IPS-18a (cell line): ENCODE data around the gene ZFP3.
"Not testable (repeated sequence)": the region's sequence is repeated elsewhere in the genome, so short reads cannot be mapped to it uniquely, and the experiment has no call there.

Experiments
- H3K27ac ChIP-seq: one replicate; pipeline ENCODE4 v1.5.1; 2013; ENCODE audit warnings: low read length
- H3K27me3 ChIP-seq: one replicate; pipeline ENCODE4 v1.6.1; 2013; ENCODE audit warnings: mild to moderate bottlenecking, low read length; ENCODE audit not compliant: control insufficient read depth, insufficient read depth
- H3K36me3 ChIP-seq: one replicate; pipeline ENCODE4 v1.6.1; 2013; ENCODE audit warnings: low read depth, low read length; ENCODE audit not compliant: control insufficient read depth
- H3K4me1 ChIP-seq: one replicate; pipeline ENCODE4 v1.6.1; 2013; ENCODE audit warnings: low read depth, low read length; ENCODE audit not compliant: control insufficient read depth
- H3K4me3 ChIP-seq: one replicate; pipeline ENCODE4 v1.5.1; 2013; ENCODE audit warnings: low read length
- H3K9ac ChIP-seq: one replicate; pipeline ENCODE4 v1.6.1; 2013; ENCODE audit warnings: mild to moderate bottlenecking, low read length, moderate library complexity
- H3K9me3 ChIP-seq: one replicate; pipeline ENCODE4 v1.6.1; 2013; ENCODE audit warnings: low read depth, low read length; ENCODE audit not compliant: control insufficient read depth

The ZFP3 gene

DNA sequence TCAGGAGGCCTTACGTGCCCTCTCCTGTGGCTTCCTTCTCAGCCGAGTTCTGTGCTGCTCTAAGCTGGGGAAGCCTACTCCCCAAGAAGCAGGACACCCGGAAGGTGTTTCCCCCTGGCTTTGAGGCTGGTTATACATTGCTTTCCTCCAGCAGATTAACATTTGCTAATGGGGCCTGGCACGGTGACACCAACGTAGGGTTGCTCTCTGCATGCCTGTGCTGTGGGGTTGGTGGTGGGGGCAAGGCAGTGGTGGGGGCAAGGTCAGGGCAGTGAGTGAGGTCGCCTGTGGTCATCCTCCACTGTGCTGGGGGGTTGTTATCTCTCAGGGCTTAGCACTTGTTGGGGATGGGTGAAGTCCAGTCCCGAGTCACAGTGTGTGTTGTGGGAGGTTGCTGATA lies 41.8 kb downstream of the ZFP3 start:
- Histone ChIP-seq H3K36me3 (no peaks in the 10 kb centered on the region), H3K27ac (no peak overlapping the region), H3K9ac (no peak overlapping the region), H3K4me1 (no peaks in the 10 kb centered on the region), H3K4me3 (no peak overlapping the region), H3K9me3 (no peaks in the 10 kb centered on the region), H3K27me3 (peaks cover 20% of the 10 kb centered on the region)

DNA sequence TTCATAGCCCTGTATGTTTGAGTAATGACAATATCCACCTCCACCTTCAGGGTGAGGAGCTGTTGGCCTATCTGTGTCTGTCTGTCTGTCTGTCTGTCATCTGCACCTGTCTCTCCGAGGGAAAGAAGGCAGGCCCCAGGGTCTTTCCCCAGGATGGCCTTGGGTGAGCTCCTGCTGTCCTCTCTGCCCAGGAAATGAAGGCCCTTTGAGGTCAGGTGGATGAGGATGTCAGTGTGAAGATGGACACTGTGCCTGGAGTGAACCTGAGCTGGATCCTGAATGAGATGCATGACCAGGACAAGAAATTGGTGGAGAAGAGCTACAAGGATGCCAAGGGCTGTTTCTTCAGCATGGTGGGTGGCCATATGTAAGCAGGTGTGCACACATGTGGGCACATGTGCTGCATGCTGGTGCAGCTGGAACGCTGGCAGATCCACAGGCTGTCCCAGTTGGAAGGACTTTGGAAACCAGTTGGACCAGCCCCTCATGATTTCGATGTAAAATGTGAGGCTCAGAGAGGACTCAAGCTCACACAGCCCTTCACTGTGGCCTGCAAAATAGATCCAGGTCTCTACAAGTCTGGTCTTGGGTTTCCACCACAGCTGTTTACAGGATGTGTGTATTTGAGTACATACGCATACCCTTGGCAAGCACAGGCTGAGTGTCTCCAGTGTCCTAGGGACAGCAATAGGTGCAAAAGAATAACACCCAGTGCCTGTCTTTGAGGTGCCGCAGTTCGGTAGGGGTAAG lies 42.3 kb downstream of the ZFP3 start:
- H3K9ac ChIP-seq, H3K4me3 ChIP-seq, H3K36me3 ChIP-seq, H3K27ac ChIP-seq, H3K9me3 ChIP-seq, H3K4me1 ChIP-seq: not testable (repeated sequence)
- peaks cover 20% of the 10 kb centered on the region for H3K27me3 ChIP-seq

DNA sequence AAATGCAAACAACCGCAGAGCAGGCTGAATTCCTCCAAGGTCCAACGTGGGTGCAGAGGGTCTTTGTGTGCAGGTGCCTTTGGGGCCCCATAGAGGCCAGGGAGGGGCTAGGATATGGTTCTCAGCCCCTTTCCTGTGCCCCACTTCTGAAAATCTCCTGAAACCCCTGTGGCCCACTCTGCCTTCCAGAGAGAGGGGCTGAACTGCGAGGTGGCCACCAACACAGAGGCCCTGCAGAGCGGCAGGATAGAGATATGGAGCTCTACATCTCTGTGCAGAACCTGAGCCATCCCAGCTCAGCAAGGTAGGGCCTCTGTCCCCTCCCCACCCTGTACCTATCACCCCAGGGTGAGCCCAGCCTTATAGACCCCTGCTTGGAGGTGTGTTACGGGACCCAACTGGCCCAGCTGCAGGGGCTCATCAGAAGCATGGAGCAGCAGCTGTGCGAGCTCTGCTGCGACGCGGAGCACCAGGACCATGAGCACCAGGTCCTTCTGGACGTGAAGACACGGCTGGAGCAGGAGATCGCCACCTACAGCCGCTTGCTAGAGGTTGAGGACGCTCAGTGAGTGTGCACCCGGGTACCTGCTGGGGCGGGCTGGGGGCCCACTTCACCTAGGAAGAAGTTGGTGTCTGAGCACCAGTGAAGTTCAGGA lies 43.0 kb downstream of the ZFP3 start:
- Histone ChIP-seq H3K9ac (no peak overlapping the region), H3K4me3 (no peak overlapping the region), H3K9me3 (no peaks in the 10 kb centered on the region), H3K27ac (no peak overlapping the region), H3K4me1 (no peaks in the 10 kb centered on the region), H3K36me3 (no peaks in the 10 kb centered on the region), H3K27me3 (peaks cover 20% of the 10 kb centered on the region)

DNA sequence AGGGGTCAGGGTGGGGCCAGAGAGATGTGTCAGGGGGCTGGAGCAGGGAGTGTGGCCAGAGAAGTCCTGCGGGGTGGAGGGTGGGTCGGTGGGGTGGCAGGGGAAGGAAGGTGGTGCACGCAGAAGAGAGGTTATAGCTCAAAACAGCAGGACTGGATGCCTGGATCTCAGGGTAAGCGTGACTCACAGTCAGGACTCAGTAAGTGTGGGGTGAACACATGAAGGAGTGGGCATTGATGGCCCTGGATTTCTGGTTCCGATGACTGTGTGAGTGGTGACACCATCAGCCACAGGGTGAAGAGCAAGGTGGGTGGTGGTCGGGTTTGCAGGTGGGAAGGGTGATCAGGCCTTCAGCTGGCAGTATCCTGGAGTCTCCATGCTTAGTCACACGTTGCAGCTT lies 43.8 kb downstream of the ZFP3 start:
- H3K9me3 ChIP-seq, H3K36me3 ChIP-seq, H3K4me1 ChIP-seq, H3K27ac ChIP-seq: not testable (repeated sequence)
- peaks cover 20% of the 10 kb centered on the region for H3K27me3 ChIP-seq
- peak overlapping the region; percentile 39 for H3K9ac ChIP-seq
- H3K4me3 ChIP-seq, result peak overlapping the region; percentile 67

DNA sequence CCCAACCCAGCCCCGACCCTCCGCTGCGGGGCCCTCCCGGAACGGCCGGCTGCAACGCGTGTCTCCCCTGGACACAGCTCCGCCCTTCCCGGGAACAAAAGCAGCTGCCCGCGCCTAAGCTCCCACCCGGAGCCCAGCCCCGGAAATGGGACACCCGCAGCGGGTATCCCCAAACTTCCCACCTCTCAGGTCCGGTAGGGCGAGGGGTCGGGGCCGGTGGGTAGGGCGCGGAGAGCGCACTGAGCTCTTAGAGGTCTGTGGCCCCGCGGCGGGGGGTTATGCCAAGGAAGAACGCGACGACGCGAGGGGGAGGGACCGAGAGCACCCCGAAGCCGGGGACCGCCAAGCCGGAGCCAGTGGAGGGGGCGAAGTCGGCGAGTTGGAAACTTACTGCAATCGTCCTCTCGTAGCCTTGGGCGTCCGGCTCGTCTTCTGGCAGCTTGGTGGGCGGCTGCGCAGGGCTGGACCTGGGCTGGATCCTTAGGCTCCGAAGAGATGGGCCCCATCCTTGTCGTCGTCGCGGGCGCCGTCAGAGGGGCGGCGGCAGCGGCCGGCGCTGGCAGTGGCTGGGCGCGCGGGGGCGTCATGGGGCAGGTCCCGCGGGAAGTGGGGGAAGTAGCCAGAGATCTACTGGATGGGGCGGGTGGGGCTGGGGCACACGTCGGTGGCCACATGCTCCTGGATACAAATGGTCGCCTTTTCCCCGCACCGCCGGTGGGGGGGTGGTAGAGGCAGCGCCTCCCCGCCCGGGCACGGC lies 44.5 kb downstream of the ZFP3 start:
- Histone ChIP-seq H3K9ac (peak overlapping the region; percentile 39), H3K9me3 (no peaks in the 10 kb centered on the region), H3K27me3 (peaks cover 20% of the 10 kb centered on the region), H3K4me3 (peak overlapping the region; percentile 67), H3K4me1 (no peaks in the 10 kb centered on the region), H3K27ac (no peak overlapping the region), H3K36me3 (no peaks in the 10 kb centered on the region)

DNA sequence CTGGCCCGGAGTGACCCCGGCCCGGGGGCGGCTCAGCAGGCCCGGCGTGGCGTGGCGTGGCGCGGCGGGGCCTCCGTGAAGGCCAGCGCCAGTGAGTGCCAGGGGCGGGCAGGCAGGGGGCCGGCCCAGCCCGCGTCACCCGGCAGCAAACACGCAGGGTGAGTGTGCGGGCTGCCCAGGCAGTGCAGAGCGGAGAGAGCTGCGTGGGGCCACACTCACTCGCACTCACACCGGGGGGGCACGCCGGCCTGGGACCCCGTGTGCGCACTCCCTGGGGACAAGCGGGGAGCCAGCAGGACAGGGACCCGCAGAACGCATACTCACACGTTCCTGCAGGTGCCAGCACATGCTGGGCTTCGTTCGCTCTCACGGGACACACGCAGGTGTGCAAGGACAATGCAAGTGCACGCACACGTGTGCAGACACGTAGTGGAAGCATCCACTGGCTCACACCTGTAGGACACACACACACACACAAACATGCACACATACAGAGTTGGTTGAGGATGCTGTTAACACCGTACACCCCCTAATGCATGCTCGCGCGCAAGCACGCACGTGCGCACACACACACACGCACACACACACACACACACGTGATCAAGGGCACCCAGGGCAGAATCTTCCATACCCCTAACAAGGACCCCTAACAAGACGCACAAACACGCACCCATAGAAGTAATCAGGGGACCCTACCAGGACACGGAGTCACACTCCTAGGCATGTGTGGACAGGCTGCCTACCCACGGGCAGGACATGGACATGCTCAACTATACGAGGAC lies 45.3 kb downstream of the ZFP3 start:
- H3K4me1 ChIP-seq, result no peaks in the 10 kb centered on the region
- no peaks in the 10 kb centered on the region for H3K36me3 ChIP-seq
- no peaks in the 10 kb centered on the region for H3K9me3 ChIP-seq
- H3K27ac ChIP-seq, result no peak overlapping the region
- H3K9ac ChIP-seq, result no peak overlapping the region
- H3K4me3 ChIP-seq, result peak overlapping the region; percentile 67
- peaks cover 20% of the 10 kb centered on the region for H3K27me3 ChIP-seq

DNA sequence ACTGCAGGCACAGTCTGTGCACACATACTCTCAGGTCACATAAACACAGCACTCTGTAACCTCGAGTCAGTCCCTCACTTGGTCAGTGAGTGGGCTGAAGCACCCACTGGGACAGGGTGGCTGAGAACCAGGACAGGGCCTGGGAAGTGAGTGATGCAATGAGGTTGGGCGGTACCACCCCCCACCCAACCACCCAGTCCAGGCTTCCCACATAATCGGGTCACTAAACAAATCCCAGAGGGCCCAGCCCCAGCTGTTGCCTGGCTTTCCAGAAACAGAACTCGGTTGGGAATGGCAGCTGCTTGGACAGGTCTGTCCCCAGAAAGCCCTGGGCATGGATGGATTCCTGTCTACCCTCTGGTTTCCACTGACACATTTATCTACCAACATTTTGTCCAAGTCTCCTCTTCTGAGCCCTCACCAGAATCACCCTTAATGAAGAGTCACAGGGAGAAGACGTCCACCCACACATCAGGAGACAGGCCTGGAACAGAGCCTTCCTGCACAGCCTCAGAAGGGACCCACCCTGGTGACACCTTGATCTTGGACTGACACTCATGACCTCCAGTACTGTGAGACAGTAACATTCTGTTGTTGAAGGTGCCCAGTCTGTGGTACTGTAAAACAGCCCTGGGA lies 46.0 kb downstream of the ZFP3 start:
- not testable (repeated sequence) for H3K4me1 ChIP-seq, H3K9ac ChIP-seq, H3K4me3 ChIP-seq, H3K9me3 ChIP-seq, H3K27ac ChIP-seq, H3K36me3 ChIP-seq
- H3K27me3 ChIP-seq, result peaks cover 20% of the 10 kb centered on the region

DNA sequence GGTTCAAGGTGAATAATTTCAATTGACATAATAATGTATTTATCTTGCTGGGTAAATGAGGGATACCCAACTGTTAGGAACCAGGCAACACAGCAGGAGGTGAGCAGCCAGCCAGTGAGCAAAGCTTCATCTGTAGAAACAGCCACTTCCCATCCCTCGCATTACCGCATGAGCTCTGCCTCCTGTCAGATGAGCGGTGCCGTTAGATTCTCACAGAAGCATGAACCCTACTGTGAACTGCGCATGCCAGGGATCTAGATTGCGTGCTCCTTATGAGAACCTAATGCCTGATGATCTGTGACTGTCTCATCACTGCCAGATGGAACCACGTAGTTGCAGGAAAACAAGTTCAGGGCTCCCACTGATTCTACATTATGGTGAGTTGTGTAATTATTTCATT lies 46.6 kb downstream of the ZFP3 start:
- H3K36me3 ChIP-seq, H3K4me3 ChIP-seq, H3K27ac ChIP-seq, H3K9ac ChIP-seq, H3K9me3 ChIP-seq, H3K4me1 ChIP-seq: not testable (repeated sequence)
- H3K27me3 ChIP-seq, result peaks cover 20% of the 10 kb centered on the region

DNA sequence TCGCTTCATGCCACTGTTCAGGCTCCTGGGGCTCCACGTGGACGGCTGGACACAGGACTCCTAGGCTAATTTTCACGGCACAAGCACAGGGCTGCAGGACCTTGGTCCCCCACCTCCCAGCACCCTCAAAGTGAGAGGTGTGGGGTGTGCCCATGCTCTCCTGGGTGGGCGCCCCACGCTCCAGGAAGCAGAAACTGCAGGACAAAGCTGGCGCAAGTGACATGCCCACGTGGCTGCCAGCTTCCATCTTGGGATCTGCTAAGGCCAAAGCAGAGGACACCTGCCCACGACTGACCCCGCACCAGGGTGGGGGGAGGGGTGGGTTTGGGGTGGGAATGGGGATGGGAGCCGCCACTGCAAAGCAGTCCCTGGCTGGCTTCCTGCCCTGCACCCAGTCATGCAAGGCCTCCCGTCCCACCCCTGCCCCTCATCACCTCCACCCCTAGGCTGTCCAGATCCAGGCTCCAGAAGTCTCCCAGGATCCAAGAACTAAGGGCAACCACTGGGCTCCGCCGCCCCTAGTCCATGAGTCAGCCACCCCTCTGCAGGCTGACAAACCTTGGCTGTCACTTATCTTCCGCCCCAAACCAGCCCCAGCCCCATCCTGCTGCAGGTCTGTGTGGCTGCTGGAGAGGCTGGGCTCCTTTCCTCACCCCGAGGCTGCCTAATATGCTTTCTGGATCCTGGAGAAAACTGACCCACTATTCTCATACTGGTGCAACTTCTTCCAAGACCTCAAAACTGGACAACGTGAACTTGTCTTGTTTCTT lies 48.6 kb downstream of the ZFP3 start:
- no peaks in the 10 kb centered on the region for H3K9me3 ChIP-seq
- no peaks in the 10 kb centered on the region for H3K36me3 ChIP-seq
- H3K27me3 ChIP-seq, result peaks cover 16% of the 10 kb centered on the region
- H3K4me3 ChIP-seq, result no peak overlapping the region
- no peak overlapping the region for H3K27ac ChIP-seq
- no peak overlapping the region for H3K9ac ChIP-seq
- H3K4me1 ChIP-seq, result no peaks in the 10 kb centered on the region

DNA sequence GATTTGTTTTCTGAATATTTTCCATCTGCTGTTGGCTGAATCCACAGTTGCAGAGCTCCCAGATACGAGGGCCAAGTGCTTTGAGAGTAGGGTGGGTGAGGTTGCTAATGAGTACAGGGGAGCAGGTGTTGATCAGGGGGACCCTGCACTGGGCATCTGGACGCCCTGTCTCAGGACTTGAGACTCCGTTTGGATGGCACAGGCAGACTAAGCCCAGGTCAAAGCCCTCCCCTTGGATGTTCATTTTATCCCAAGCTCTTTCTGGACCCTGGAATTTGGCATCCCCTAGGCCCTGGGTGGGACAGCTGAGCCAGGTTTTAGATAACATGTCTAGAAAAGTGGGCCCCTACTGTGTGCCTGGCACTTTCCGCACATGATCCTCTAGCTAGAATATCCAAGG lies 49.6 kb downstream of the ZFP3 start:
- Histone ChIP-seq H3K4me3 (no peak overlapping the region), H3K27ac (no peak overlapping the region), H3K27me3 (peaks cover 7% of the 10 kb centered on the region), H3K36me3 (no peaks in the 10 kb centered on the region), H3K9ac (no peak overlapping the region), H3K4me1 (no peaks in the 10 kb centered on the region), H3K9me3 (no peaks in the 10 kb centered on the region)
